B cell (primary cell): ENCODE data around the gene PLXNB2. TPM values are rescaled to one million over a fixed set of nuclear protein-coding genes. Genes with fewer than 3 reads are reported as not detected.
A peak's percentile ranks its signal among the peaks of the same experiment; 100 is the strongest.

Experiments
- ATAC-seq: fragments of 200-7000 bp; cut with Tn5 transposase; one replicate; pipeline ENCODE4 v1.10.0; 2021; ENCODE audit warnings: low read depth, mild to moderate bottlenecking, moderate number of reproducible peaks, moderate library complexity
- CTCF ChIA-PET: fragments of 350-600 bp; sonication (Branson Sonifier 250); formaldehyde crosslinking; loops from one replicate; lab custom pipeline; 2021; ENCODE audit warnings: antibody characterized with exemption, inconsistent platforms; lab: Charles Lee
- POLR2A ChIA-PET: fragments of 350-600 bp; sonication (Branson Sonifier 250); formaldehyde crosslinking; loops from one replicate; lab custom pipeline; 2021; ENCODE audit warnings: antibody characterized with exemption; lab: Charles Lee
- DNase-seq: peaks from one replicate; pipeline ENCODE4 v3.0.0; 2013
- H2AFZ ChIP-seq: 2 replicates; pipeline ENCODE4 v1.6.1; 2012; ENCODE audit warnings: mild to moderate bottlenecking, low read depth, low read length; ENCODE audit not compliant: insufficient read depth, poor library complexity, severe bottlenecking
- H3K27ac ChIP-seq, 2 donors: 1 replicate in 1 of 2; 2 replicates in 1 of 2; pipeline ENCODE4 v1.5.1; 2012 to 2013; ENCODE audit warnings: low read length in 2 of 2, mild to moderate bottlenecking in 2 of 2, moderate library complexity in 1 of 2
- H3K27me3 ChIP-seq, 4 experiments: fragments of 200-600 bp in 1 of 4; sonication (generic) in 1 of 4; replicated peaks in 1 of 4; 1 replicate in 2 of 4; 2 replicates in 2 of 4; pipeline versions ENCODE4 v1.6.1 to v1.7.0; 2013 to 2016; ENCODE audit warnings: low read length in 3 of 4, mild to moderate bottlenecking in 2 of 4, mixed read lengths in 1 of 4, moderate library complexity in 1 of 4; ENCODE audit not compliant: insufficient read depth in 4 of 4, control insufficient read depth in 3 of 4; ENCODE audit errors: control extremely low read depth in 1 of 4
- H3K36me3 ChIP-seq, 2 experiments: replicated peaks in 1 of 2; 1 replicate in 1 of 2; 2 replicates in 1 of 2; pipeline versions ENCODE4 v1.6.1 to v1.7.1; 2013; ENCODE audit warnings: low read length in 1 of 2; ENCODE audit not compliant: insufficient read depth in 2 of 2, control insufficient read depth in 1 of 2; ENCODE audit errors: control extremely low read depth in 1 of 2, extremely low read depth in 1 of 2
- H3K4me1 ChIP-seq, 2 donors: fragments of 200-600 bp in 1 of 2; sonication (generic) in 1 of 2; 1 replicate in 1 of 2; 2 replicates in 1 of 2; pipeline versions ENCODE4 v1.5.1 to v1.6.1; 2013 to 2017; ENCODE audit warnings: low read length in 2 of 2; ENCODE audit not compliant: control insufficient read depth in 2 of 2, insufficient read depth in 2 of 2
- H3K4me2 ChIP-seq: replicated peaks from 2 replicates; pipeline ENCODE3; 2012; ENCODE audit warnings: mild to moderate bottlenecking, low read depth, low read length; ENCODE audit not compliant: poor library complexity, severe bottlenecking
- H3K4me3 ChIP-seq, 5 experiments: fragments of 200-600 bp in 1 of 5; sonication (generic) in 1 of 5; 1 replicate in 3 of 5; 2 replicates in 2 of 5; pipeline versions ENCODE4 v1.5.1 to v1.7.0; 2011 to 2016; ENCODE audit warnings: low read length in 4 of 5, mild to moderate bottlenecking in 4 of 5, low read depth in 2 of 5, control low read depth in 1 of 5, moderate library complexity in 1 of 5; ENCODE audit not compliant: insufficient read depth in 1 of 5; ENCODE audit errors: control extremely low read depth in 1 of 5, extremely low read depth in 1 of 5
- H3K79me2 ChIP-seq: fragments of 200-600 bp; sonication (generic); one replicate; pipeline ENCODE4 v1.6.0; 2016; ENCODE audit warnings: low read length; ENCODE audit not compliant: control insufficient read depth, insufficient read depth
- H3K9ac ChIP-seq: fragments of 200-600 bp; sonication (generic); 2 replicates; pipeline ENCODE4 v1.6.1; 2017; ENCODE audit warnings: mild to moderate bottlenecking, low read length, moderate library complexity
- H3K9me3 ChIP-seq, 3 donors: one replicate each; pipeline versions ENCODE4 v1.6.1 to v1.7.1; 2013; ENCODE audit warnings: low read length in 2 of 3; ENCODE audit not compliant: control insufficient read depth in 2 of 3, insufficient read depth in 1 of 3; ENCODE audit errors: control extremely low read depth in 1 of 3
- H4K20me1 ChIP-seq: 2 replicates; pipeline ENCODE4 v1.6.0; 2012; ENCODE audit warnings: mild to moderate bottlenecking, low read length; ENCODE audit not compliant: insufficient read depth, control insufficient read depth, poor library complexity, severe bottlenecking
- H3K27ac Mint-ChIP-seq: one replicate; pipeline ENCODE4 v1.8.0; 2021; ENCODE audit warnings: mixed read lengths
- H3K27me3 Mint-ChIP-seq: one replicate; pipeline ENCODE4 v1.8.0; 2021; ENCODE audit warnings: mixed read lengths
- H3K4me1 Mint-ChIP-seq: one replicate; pipeline ENCODE4 v1.8.0; 2021; ENCODE audit warnings: mixed read lengths
- H3K4me3 Mint-ChIP-seq: one replicate; pipeline ENCODE4 v1.8.0; 2021; ENCODE audit warnings: mixed read lengths
- H3K9me3 Mint-ChIP-seq: one replicate; pipeline ENCODE4 v1.8.0; 2022; ENCODE audit warnings: mixed read lengths; ENCODE audit not compliant: insufficient read depth
- CTCF ChIP-seq: fragments of 200-600 bp; IDR thresholded peaks from one replicate; pipeline ENCODE4 v1.8.0; 2022; ENCODE audit warnings: antibody characterized with exemption, mild to moderate bottlenecking
- EZH2 ChIP-seq: IDR thresholded peaks from 2 replicates; pipeline ENCODE4 v1.6.1; 2012; ENCODE audit warnings: borderline replicate concordance, low read depth, mild to moderate bottlenecking, moderate library complexity, low read length; ENCODE audit not compliant: insufficient read depth, poor library complexity, severe bottlenecking
- WGBS: methylation state at CpG from one replicate; pipeline ENCODE4 v1.1.5; 2013; ENCODE audit warnings: missing lambda C conversion rate; ENCODE audit not compliant: insufficient coverage; 5-methylcytosine and 5-hydroxymethylcytosine counted together
- intact Hi-C: fragments of 100-400 bp; cut with micrococcal nuclease; formaldehyde crosslinking; loops from one replicate; pipeline ENCODE4 v1.10.0; 2022
- polyA plus RNA-seq: library from polyadenylated mRNA; depleted of rRNA; stranded (reverse); fragments of >200 nt; gene quantifications from 2 replicates; pipeline ENCODE4 v1.2.3, GENCODE V29; 2012
- total RNA-seq, 2 donors: library from RNA; stranded (reverse); fragments of 120-200 nt in 1 of 2; gene quantifications; 1 replicate in 1 of 2; 2 replicates in 1 of 2; pipeline versions ENCODE4 v1.2.3 to v1.2.4, GENCODE V29; 2013 to 2022

Gene PLXNB2
- total and polyA plus RNA-seq, 2 donors (not counting 1 experiment from before 2014, with no cell fraction given) = 5.2 to 31.4 TPM

GRCh38 chr22:50305393-50305922, 2.0 kb downstream of the PLXNB2 start:
- peaks cover 58% of the 10 kb centered on the region for H3K4me1 Mint-ChIP-seq
- Histone ChIP-seq H3K27me3 (peaks cover 0 to 28% (median 7%) of the 10 kb centered on the region in 4 experiments), H3K79me2 (no peaks in the 10 kb centered on the region), H3K4me2 (peak overlapping the region; percentile 95), H3K4me1 (peaks cover 81 to 87% of the 10 kb centered on the region in 2 donors), H3K27ac (no peak overlapping the region), H4K20me1 (no peaks in the 10 kb centered on the region), H3K36me3 (no peaks in the 10 kb centered on the region), H3K9ac (peak overlapping the region; percentile 19), H2AFZ (no peak overlapping the region), H3K4me3 (no peak overlapping the region), H3K9me3 (peaks cover 0 to 7% (median 0%) of the 10 kb centered on the region in 3 donors)
- intact Hi-C loops = no loop called here
- DNase-seq = no peak
- TF ChIP-seq CTCF = no peak
- no peak for TF ChIP-seq EZH2
- H3K4me3 Mint-ChIP-seq = peak overlapping the region; percentile 84
- CTCF ChIA-PET = interaction anchor here (1.2 to 3.1 kb wide), 5 partner anchors 9 to 29 kb away, joined by 3 to 19 read pairs (median 8); partner anchors contain the start of gene DENND6B
- no peaks in the 10 kb centered on the region for H3K9me3 Mint-ChIP-seq
- 86% methylated on average over 12 of the region's 14 CpGs for WGBS
- ATAC-seq = no peak
- H3K27ac Mint-ChIP-seq = peak overlapping the region; percentile 84
- peaks cover 5% of the 10 kb centered on the region for H3K27me3 Mint-ChIP-seq
- POLR2A ChIA-PET = interaction anchor here (1.0 to 7.5 kb wide), 4 partner anchors 9 to 316 kb away, joined by 3 to 61 read pairs (median 30); no protein-coding TSS in a partner anchor
